Measurements from ENCODE around the gene CDH4.

The CDH4 gene

GRCh38 chr20:61685462-61685861 lies 433.4 kb downstream of the CDH4 start:
- DNase-seq (ENCODE audit: low read depth, low spot score): no peak

- DNase-seq (ENCODE audit: low read depth, low spot score): no peak
Measured at GRCh38 chr20:61686051-61686936, 434.2 kb downstream of the CDH4 start.

GRCh38 chr20:61688411-61688810 lies 436.4 kb downstream of the CDH4 start:
- DNase-seq (ENCODE audit: low read depth, low spot score): no peak

GRCh38 chr20:61690150-61690549 lies 438.1 kb downstream of the CDH4 start:
- no peak for DNase-seq (ENCODE audit: low read depth, low spot score)

GRCh38 chr20:61690993-61691838 lies 439.2 kb downstream of the CDH4 start:
- no peak for DNase-seq (ENCODE audit: low read depth, low spot score)

GRCh38 chr20:61691978-61692377 lies 439.9 kb downstream of the CDH4 start:
- no peak for DNase-seq (ENCODE audit: low read depth, low spot score)

- DNase-seq (ENCODE audit: low read depth, low spot score): no peak
Measured at GRCh38 chr20:61692479-61692878, 440.4 kb downstream of the CDH4 start.

GRCh38 chr20:61693055-61693600 lies 441.1 kb downstream of the CDH4 start:
- DNase-seq (ENCODE audit: low read depth, low spot score): no peak

GRCh38 chr20:61694682-61695081 lies 442.6 kb downstream of the CDH4 start:
- DNase-seq (ENCODE audit: low read depth, low spot score): no peak

- DNase-seq (ENCODE audit: low read depth, low spot score): no peak
Measured at GRCh38 chr20:61695741-61696140, 443.7 kb downstream of the CDH4 start.

- DNase-seq (ENCODE audit: low read depth, low spot score): no peak
Measured at GRCh38 chr20:61696181-61696735, 444.2 kb downstream of the CDH4 start.

- DNase-seq (ENCODE audit: low read depth, low spot score): no peak
Measured at GRCh38 chr20:61697666-61698597, 445.9 kb downstream of the CDH4 start.

GRCh38 chr20:61698598-61699494 lies 446.8 kb downstream of the CDH4 start:
- DNase-seq (ENCODE audit: low read depth, low spot score): no peak

GRCh38 chr20:61699495-61700374 lies 447.7 kb downstream of the CDH4 start:
- DNase-seq (ENCODE audit: low read depth, low spot score): no peak

GRCh38 chr20:61700595-61701140 lies 448.6 kb downstream of the CDH4 start:
- DNase-seq (ENCODE audit: low read depth, low spot score): no peak

GRCh38 chr20:61701401-61701800 lies 449.3 kb downstream of the CDH4 start:
- no peak for DNase-seq (ENCODE audit: low read depth, low spot score)

- DNase-seq (ENCODE audit: low read depth, low spot score): no peak
Measured at GRCh38 chr20:61701802-61702201, 449.7 kb downstream of the CDH4 start.

GRCh38 chr20:61702246-61702645 lies 450.2 kb downstream of the CDH4 start:
- DNase-seq (ENCODE audit: low read depth, low spot score): no peak

- DNase-seq (ENCODE audit: low read depth, low spot score): no peak
Measured at GRCh38 chr20:61704661-61705060, 452.6 kb downstream of the CDH4 start.
